Mesodermal cell (in vitro differentiated cells): ENCODE results near the gene ESCO1.

Experiments
- H3K27ac ChIP-seq: 2 replicates; pipeline ENCODE4 v1.7.0; 2013; ENCODE audit warnings: mild to moderate bottlenecking, low read depth, low read length, moderate library complexity; ENCODE audit not compliant: severe bottlenecking
- H3K36me3 ChIP-seq: 2 replicates; pipeline ENCODE4 v1.7.1; 2013; ENCODE audit warnings: mild to moderate bottlenecking, low read length, moderate library complexity; ENCODE audit not compliant: control insufficient read depth, insufficient read depth
- H3K4me1 ChIP-seq: one replicate; pipeline ENCODE4 v1.7.1; 2013; ENCODE audit warnings: mild to moderate bottlenecking, low read length; ENCODE audit not compliant: insufficient read depth, control insufficient read depth, poor library complexity, severe bottlenecking
- H3K4me3 ChIP-seq: 2 replicates; pipeline ENCODE4 v1.7.0; 2013; ENCODE audit warnings: low read length, control low read depth, mild to moderate bottlenecking; ENCODE audit not compliant: insufficient read depth, poor library complexity, severe bottlenecking; ENCODE audit errors: extremely low read depth
- H3K9me3 ChIP-seq: 2 replicates; pipeline ENCODE4 v1.7.1; 2013; ENCODE audit warnings: mild to moderate bottlenecking, low read length, moderate library complexity; ENCODE audit not compliant: control insufficient read depth
- WGBS, 2 experiments: methylation state at CpG; one replicate each; pipeline ENCODE4 v1.1.5; 2013; ENCODE audit warnings: missing lambda C conversion rate in 2 of 2; ENCODE audit not compliant: insufficient coverage in 2 of 2; 5-methylcytosine and 5-hydroxymethylcytosine counted together

The ESCO1 gene

DNA sequence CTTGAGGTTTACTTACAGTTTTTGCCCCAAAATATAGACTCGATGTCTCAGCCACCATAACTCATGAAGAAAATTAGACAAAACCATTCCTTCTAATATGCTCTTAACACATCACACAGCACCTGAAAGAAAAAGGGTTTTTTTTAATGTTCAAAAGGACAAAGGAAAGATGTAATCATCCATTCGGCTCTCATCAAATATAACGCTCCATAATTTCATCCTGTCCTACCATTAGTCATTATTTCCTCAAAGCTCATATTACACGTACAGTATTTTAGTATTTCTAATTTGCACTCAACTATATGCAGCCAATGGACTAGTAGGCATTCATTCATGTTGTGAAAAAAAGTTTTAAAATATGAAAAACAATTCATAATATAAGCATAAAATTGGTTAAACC, 24.8 kb downstream of the ESCO1 start:
- WGBS, 2 experiments, result 100% methylated on average over 3 of the region's 4 CpGs; no CpG with 5 or more reads in 1 of the 2 experiments
- Histone ChIP-seq H3K9me3 (no peaks in the 10 kb centered on the region), H3K4me3 (no peak overlapping the region), H3K36me3 (peaks cover 58% of the 10 kb centered on the region), H3K27ac (no peak overlapping the region), H3K4me1 (no peaks in the 10 kb centered on the region)

DNA sequence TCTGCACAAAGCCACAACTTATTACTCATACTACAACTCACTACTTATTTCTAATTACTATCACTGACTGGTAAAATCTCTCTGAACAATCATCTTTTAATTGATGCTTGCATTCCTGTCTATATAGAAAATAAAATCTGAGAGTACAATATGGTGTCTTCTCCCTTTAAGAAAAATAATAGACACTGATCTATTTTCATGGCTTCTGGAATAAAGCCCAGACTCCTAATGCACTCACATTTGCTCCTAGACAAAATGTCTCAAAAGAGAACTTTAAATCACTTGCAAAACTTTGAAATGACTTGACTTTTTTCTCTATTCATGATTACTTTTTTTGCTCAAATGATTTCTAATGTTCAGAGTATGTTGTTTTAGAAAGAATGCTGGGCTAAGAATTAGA, 28.7 kb downstream of the ESCO1 start:
- H3K36me3 ChIP-seq, result peaks cover 63% of the 10 kb centered on the region
- no peaks in the 10 kb centered on the region for H3K9me3 ChIP-seq
- H3K4me3 ChIP-seq, result no peak overlapping the region
- no peaks in the 10 kb centered on the region for H3K4me1 ChIP-seq
- no peak overlapping the region for H3K27ac ChIP-seq

GRCh38 chr18:21559195-21559594, 41.3 kb downstream of the ESCO1 start:
- H3K4me1 ChIP-seq, result no peaks in the 10 kb centered on the region
- H3K36me3 ChIP-seq, result peaks cover 45% of the 10 kb centered on the region
- H3K9me3 ChIP-seq, result no peaks in the 10 kb centered on the region
- H3K27ac ChIP-seq, result no peak overlapping the region
- H3K4me3 ChIP-seq, result no peak overlapping the region

DNA sequence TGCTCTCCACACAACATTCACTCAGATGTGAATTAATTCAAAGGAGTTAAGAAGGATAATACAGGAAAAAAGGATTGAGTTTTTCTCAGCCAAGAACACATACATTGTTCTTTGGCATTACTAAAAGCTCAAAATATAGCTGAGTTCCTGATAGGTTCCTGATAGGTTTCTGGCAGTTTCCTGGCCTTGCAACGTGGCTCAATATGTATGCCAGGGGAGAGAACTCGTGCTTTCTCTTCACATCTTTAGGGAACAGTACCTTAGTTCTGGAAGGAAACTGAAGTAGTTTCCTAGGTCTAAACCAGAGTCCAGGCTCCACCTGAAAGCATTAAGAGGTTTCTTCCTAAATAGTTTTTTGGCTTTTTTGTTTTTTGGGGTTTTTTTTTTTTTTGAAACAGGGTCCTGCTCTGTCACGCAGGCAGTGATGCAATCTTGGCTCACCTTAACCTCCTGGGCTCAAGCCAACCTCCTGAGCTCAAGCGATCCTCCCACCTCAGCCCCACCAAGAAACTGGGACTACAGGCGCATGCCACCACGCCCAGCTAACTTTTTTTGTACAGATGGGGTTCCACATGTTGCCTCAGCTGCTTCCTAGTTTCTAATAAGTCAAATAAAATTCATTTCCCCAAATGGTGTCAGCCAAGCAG, 42.8 kb downstream of the ESCO1 start:
- Histone ChIP-seq H3K9me3 (no peaks in the 10 kb centered on the region), H3K4me1 (no peaks in the 10 kb centered on the region), H3K27ac (no peak overlapping the region), H3K4me3 (no peak overlapping the region), H3K36me3 (peaks cover 38% of the 10 kb centered on the region)
- WGBS, 2 experiments, result 86 to 97% methylated on average over 4 to 6 of the region's 6 CpGs

GRCh38 chr18:21550510-21550970, 50.0 kb downstream of the ESCO1 start:
- Histone ChIP-seq H3K9me3 (no peaks in the 10 kb centered on the region), H3K4me1 (no peaks in the 10 kb centered on the region), H3K36me3 (peaks cover 50% of the 10 kb centered on the region), H3K4me3 (no peak overlapping the region), H3K27ac (no peak overlapping the region)
- 98% methylated on average over 5 to 11 of the region's 11 CpGs for WGBS, 2 experiments

DNA sequence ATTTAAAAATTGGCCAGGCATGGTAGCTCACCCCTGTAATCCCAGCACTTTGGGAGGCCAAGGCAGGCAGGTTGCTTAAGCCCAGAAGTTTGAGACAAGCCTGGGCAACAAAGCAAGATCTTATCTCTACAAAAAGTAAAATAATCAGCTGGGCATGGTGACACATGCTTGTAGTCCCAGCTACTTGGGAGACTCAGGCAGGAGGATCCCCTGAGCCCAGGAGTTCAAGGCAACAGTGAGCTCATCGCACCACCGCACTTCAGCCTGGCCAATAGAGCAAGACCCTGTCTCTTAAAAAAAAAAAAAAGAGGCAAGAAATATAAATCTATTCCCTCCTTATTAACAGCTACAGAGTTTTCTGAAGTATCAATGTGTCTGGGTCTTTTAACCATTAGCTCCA, 51.9 kb downstream of the ESCO1 start:
- Histone ChIP-seq H3K4me3 (no peak overlapping the region), H3K27ac (no peak overlapping the region), H3K9me3 (no peaks in the 10 kb centered on the region), H3K36me3 (peaks cover 57% of the 10 kb centered on the region), H3K4me1 (no peaks in the 10 kb centered on the region)
- WGBS, 2 experiments, result no CpG with 5 or more reads among the region's 2 CpGs

- 94 to 95% methylated on average over 2 of the region's 5 CpGs for WGBS, 2 experiments
- H3K9me3 ChIP-seq, result no peaks in the 10 kb centered on the region
- peaks cover 44% of the 10 kb centered on the region for H3K36me3 ChIP-seq
- H3K4me3 ChIP-seq, result no peak overlapping the region
- H3K4me1 ChIP-seq, result no peaks in the 10 kb centered on the region
- no peak overlapping the region for H3K27ac ChIP-seq
Measured at GRCh38 chr18:21546423-21546822, 54.1 kb downstream of the ESCO1 start.

DNA sequence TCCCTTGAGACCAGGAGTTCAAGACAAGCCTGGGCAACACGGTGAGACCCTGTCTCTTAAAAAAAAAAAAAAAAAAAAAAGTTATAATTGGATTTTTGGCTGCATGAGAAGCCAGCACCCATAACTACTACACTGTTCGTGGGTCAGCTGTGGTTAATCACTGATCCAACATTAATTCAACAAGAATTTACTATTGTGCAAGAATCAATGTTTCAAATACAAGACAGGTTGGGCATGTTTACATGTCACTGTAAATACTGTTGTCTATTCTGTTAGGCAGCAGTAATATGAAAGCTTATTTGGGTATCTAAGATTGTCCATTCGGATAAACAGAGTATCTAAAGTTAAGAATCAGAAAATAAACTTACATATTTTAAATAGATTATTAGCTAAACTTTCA, 62.3 kb downstream of the ESCO1 start:
- Histone ChIP-seq H3K27ac (no peak overlapping the region), H3K36me3 (peaks cover 44% of the 10 kb centered on the region), H3K4me3 (no peak overlapping the region), H3K4me1 (no peaks in the 10 kb centered on the region), H3K9me3 (no peaks in the 10 kb centered on the region)
- WGBS, 2 experiments, result no CpG with 5 or more reads among the region's 3 CpGs

DNA sequence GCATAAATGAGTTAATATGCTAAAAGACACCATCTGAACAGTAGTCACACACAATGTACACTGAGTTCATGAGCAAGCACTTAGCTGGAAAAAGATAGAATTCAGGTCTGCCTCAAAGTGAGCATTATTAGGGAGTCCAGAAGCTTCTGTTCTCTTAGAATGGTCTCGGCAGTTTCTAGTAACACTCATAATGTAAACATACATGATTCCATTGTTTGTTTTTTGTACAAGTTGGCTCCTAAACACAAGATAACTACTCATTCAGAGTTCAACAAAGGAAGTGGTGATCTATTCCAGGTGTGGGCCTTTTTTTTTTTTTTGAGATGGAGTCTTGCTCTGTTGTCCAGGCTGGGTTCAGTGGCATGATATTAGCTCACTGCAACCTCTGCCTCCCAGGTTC, 66.2 kb downstream of the ESCO1 start:
- Histone ChIP-seq H3K36me3 (peaks cover 58% of the 10 kb centered on the region), H3K27ac (no peak overlapping the region), H3K9me3 (no peaks in the 10 kb centered on the region), H3K4me1 (no peaks in the 10 kb centered on the region), H3K4me3 (no peak overlapping the region)
- WGBS, 2 experiments, result no CpG with 5 or more reads among the region's 1 CpG

- no peak overlapping the region for H3K4me3 ChIP-seq
- H3K4me1 ChIP-seq, result no peaks in the 10 kb centered on the region
- H3K36me3 ChIP-seq, result peaks cover 66% of the 10 kb centered on the region
- H3K9me3 ChIP-seq, result no peaks in the 10 kb centered on the region
- 100% methylated on average over 2 of the region's 2 CpGs; no CpG with 5 or more reads in 1 of the 2 experiments for WGBS, 2 experiments
- H3K27ac ChIP-seq, result no peak overlapping the region
Measured at GRCh38 chr18:21526463-21526862, 74.0 kb downstream of the ESCO1 start.

DNA sequence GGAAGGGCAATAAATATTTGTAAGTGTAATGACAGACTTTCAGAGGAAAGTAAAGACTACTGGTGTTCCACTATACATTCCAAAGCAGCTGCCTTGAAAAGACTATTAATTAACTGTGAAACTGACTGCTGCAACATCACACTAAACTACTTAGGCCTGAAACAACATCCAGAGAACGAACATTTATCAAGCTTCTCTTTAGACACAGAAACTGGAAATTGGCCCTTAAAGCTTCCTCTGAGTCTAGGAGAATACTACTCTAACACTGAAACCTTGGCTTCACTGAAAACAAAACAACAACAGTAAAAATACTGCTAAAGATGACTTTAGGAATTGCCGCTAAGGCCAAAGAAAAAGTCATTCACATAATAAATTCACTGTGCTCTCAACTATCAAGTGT, 74.6 kb downstream of the ESCO1 start:
- no peak overlapping the region for H3K27ac ChIP-seq
- WGBS, 2 experiments, result 100% methylated on average over 1 to 2 of the region's 2 CpGs
- H3K9me3 ChIP-seq, result no peaks in the 10 kb centered on the region
- H3K4me3 ChIP-seq, result no peak overlapping the region
- H3K36me3 ChIP-seq, result peaks cover 65% of the 10 kb centered on the region
- H3K4me1 ChIP-seq, result no peaks in the 10 kb centered on the region
